Hematopoietic multipotent progenitor cell (in vitro differentiated cells): ENCODE results near the gene ZBBX. TPM values are rescaled to one million over a fixed set of nuclear protein-coding genes. Genes with fewer than 3 reads are reported as not detected.
"Not testable (repeated sequence)": the region's sequence is repeated elsewhere in the genome, so short reads cannot be mapped to it uniquely, and the experiment has no call there.

Experiments
- DNase-seq, 3 donors: peaks; one replicate each; pipeline ENCODE4 v3.0.0-alpha.2; 2011 to 2015; ENCODE audit warnings: low read depth in 2 of 3, low spot score in 2 of 3
- total RNA-seq: library from RNA; depleted of rRNA; stranded (reverse); fragments of >200 nt; gene quantifications from one replicate; pipeline ENCODE4 v1.2.3, GENCODE V29; 2012

The ZBBX gene, protein sequence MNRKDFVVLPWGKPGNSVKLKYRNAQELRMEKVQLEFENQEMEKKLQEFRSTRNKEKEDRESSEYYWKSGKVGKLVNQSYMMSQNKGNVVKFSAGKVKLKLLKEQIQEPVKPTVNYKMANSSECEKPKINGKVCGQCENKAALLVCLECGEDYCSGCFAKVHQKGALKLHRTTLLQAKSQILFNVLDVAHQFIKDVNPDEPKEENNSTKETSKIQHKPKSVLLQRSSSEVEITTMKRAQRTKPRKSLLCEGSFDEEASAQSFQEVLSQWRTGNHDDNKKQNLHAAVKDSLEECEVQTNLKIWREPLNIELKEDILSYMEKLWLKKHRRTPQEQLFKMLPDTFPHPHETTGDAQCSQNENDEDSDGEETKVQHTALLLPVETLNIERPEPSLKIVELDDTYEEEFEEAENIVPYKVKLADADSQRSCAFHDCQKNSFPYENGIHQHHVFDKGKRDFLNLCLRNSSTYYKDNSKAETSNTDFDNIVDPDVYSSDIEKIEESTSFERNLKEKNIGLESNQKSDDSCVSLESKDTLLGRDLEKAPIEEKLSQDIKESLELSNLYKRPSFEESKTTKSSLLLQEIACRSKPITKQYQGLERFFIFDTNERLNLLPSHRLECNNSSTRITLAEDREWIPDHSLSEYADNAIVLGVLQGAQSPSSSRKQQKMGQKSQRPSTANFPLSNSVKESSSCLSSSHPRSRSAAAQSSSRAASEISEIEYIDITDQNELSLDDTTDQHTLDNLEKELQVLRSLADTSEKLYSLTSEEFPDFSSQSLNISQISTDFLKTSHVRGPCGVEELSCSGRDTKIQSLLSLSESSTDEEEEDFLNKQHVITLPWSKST
- total RNA-seq = under 0.01 TPM

GRCh38 chr3:167380004-167380689 is at the start of gene ZBBX:
ZBBX (minus strand) TSS chr3:167380297; CDS start chr3:167372901, 7,396 bp downstream.
- DNase-seq = peak; percentile 61 to 92 (median 85)

DNA sequence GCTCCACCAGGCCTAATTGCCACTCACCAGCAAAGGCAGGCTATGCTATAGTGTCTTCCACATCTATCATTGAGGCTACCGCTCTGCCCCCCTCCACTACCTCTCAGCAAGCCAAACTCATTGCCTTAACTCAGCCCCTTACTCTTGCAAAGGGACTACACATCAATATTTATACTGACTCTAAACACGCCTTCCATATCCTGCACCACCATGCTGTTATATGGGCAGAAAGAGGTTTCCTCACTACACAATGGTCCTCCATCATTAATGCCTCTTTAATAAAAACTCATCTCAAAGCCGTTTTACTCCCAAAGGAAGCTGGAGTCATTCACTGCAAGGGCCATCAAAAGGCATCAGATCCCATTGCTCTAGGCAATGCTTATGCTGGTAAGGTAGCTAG is 46.9 kb upstream of the ZBBX start:
- not testable (repeated sequence) for DNase-seq

DNA sequence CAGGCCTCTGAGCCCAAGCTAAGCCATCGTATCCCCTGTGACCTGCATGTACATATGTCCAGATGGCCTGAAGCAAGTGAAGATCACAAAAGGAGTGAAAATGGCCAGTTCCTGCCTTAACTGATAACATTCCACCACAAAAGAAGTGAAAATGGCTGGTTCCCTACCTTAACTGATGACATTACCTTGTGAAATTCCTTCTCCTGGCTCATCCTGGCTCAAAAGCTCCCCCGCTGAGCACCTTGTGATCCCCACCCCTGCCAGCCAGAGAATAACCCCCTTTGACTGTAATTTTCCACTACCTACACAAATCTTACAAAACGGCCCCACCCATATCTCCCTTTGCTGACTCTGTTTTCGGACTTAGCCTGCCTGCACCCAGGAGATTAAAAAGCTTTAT is 42.3 kb upstream of the ZBBX start:
- not testable (repeated sequence) for DNase-seq

GRCh38 chr3:167409611-167410010 is 29.5 kb upstream of the ZBBX start:
- no peak for DNase-seq

DNA sequence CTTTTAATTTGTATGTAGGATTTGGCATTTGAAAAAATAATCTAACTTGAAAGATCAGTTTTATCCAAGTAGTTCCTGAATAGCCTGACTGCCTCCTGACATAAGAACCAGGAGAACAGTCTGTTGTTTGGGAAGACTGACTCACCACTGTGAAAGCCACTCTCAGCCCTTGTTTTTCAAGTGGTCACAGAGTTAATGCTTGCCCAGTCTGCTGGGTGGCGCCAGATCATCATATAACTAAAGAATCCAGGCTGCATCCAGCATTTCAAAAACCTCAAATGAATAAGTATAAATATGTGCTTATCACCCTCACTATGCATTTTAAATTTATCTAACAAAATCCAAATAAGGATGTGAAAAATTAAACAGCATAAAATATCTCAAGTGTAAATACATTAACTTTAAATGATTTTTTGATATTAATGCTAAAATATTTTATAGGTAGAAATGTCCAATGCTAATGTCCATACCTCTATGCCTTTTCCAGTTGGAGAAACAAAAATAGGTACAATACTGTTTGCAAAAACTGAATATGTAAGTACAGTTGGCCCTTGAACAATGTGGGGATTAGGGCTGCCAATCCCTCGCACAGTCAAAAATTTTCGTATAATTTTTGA is 26.9 kb upstream of the ZBBX start:
- DNase-seq = peak in 2 of 3 donors; percentile 62 to 85

GRCh38 chr3:167397826-167398225 is 17.7 kb upstream of the ZBBX start:
- DNase-seq = no peak

GRCh38 chr3:167396075-167396474 is 16.0 kb upstream of the ZBBX start:
- DNase-seq = no peak

DNA sequence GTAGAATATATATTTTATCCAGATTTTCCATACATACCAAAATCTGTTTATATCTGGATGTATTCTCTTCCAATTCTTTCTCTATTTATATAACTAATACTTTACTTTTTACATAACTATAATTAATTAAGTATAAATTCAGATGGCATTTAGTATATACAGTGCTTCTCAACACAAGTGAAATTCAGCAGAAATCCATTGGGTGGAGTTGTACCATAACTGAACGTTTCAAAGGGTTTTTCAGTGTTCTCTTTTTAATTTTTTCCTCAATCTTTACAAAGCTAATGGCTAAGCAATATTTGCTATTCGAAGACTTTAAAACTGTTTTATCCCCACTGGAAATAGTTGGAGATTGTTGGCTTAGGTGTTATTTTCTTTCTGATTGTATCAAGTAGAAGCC is 13.9 kb upstream of the ZBBX start:
- DNase-seq = peak in 1 of 3 donors; percentile 12

GRCh38 chr3:167382155-167382554 is 2.1 kb upstream of the ZBBX start:
- no peak for DNase-seq

DNA sequence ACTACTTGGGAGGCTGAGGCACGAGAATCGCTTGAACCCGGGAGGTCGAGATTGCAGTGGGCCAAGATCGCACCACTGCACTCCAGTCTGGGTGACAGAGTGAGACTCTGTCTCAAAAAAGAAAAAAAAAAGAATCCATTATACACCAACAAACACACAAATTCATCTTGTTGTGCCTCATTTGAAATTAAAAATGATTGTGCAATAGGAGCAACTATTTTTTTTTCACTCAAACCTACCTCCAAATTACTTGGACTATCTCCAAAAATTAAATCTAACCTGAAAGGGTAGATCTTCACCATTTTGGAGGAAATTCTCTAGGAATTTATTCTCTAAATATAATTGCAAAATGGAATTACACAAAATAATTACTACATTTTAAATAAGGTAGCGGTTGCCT is 4.6 kb downstream of the ZBBX start:
- DNase-seq = no peak

DNA sequence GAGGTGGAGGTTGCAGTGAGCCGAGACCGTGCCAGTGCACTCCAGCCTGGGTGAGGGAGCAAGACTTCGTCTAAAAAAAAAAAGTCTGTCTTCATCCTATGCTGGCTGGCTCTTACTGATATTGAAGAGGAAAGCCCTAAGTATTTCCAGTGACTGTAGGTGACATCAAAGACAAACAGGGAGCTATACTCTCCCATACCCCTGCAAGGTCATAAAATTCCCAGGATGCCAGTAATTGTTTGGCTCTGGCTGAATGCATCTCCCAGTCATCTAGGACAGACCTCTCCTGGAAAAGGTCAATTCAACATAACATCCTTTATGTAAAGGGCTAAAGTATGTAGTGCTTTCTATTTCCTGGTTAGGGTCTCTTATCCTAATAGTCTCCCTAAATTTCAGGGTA is 8.0 kb downstream of the ZBBX start:
- no peak for DNase-seq

DNA sequence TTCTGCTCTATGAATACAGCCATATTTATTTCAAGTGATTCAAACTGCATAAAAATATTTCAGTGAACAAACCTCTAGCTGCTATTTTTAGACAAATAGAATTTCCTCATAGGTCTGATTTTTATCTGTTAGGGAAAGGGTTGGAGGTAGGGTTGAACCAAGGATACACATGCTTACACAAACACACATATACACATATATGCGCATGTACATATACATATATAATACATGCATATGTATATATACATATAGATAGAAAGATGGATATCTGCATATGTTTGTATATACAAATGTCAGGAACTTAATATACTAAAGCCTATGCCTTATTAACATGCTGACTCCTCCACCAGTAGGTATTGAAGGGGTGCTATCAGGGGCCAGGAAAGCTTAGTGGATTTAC is 18.1 kb downstream of the ZBBX start:
- DNase-seq = no peak

GRCh38 chr3:167361306-167361705 is 18.8 kb downstream of the ZBBX start:
- no peak for DNase-seq

DNA sequence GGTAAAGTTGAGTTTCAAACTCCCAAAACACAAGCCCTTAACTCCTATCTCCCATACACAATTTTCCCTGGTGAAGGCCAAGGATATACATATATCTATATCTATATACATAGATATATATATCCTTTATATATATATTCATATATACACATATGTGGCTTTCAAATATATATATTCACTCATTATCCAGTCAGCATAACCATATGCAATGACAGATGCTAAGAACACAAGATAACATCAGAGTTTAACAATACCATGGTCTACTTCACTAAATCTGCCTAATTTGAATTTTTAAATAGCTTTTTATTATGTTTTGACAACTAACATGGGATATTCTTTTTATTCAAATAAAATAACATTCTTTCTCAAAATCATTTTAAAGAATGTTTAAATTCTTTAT is 24.7 kb downstream of the ZBBX start:
- no peak for DNase-seq

DNA sequence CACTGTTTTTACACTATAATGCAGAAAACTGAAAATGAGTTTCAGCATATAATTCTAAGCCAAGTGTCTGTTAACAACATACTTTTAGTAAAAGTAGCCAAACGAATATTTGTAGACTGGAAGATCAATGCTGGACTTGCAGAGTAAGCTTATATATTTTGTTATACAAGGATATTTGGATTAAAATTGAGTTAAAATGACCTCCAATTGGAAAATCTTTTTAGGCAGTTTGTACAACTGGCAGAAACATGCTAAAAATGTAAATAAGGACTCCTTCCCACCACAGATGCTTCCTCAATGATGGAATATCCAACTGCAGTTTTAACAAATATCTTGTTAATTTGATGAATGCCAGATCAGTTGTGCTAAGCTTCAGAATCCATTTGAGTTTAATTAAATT is 25.3 kb downstream of the ZBBX start:
- no peak for DNase-seq

DNA sequence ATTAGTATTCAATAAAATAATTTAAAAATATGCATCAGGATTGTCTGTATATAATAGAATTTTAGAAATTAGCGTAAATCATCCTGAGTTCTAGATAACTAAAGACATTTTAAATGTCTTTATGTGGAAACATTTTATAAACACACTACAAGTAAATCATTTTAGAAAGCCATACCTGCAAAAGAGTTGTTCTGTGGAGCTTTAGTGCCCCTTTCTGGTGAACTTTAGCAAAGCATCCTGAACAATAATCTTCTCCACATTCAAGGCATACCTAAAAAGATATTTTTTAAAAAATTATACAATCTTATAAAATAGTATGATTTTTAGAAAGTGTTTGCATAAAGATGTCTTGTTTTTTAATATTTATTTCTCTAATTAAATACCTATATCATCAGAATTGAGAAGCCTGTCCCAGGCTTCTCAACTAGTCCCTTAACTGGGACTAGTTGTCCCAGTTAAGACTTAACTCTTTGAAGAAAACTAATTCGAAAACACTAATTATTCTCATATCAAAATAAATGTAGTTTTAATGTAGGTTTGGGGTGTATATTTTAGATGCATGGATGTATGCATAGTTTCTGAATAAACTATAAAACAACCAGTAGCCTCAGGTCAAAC is 29.7 kb downstream of the ZBBX start:
- peak in 2 of 3 donors; percentile 20 to 63 for DNase-seq

GRCh38 chr3:167346171-167346570 is 33.9 kb downstream of the ZBBX start:
- no peak for DNase-seq

DNA sequence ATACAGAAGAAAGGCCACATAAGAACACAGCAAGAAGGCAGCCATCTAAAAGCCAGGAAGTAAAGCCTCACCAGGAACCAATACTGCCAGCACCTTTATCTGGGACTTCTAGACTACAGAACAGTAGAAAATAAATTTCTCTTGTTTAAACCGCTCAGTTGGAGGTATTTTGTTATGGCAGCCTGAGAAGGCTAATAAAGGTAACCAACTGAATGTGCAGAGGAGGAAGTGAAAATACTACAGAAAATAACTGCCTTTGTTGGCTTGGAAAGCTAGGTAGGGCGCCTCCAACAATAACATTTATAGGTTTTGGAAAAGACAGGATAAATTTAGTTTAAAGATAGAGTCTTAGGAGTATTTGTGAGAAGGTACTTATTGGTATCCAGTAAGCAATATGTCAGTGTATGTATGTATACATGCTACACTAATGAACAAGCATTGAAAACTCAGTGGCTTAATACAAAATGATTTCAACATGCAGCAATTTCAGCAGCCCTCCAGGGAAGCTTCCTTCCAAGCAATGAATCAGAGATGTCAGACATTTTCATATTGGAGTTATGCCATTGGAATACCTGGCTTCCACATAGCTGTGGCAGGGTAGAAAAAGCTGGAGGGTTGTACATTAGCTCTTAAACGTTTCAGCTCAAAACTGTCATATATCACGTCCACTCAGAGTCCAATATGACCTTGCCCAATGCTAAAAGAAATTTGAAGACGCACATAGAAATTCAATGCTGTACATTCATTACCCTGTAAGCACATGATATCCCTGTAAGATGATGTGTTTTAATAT is 48.9 kb downstream of the ZBBX start:
- no peak for DNase-seq

DNA sequence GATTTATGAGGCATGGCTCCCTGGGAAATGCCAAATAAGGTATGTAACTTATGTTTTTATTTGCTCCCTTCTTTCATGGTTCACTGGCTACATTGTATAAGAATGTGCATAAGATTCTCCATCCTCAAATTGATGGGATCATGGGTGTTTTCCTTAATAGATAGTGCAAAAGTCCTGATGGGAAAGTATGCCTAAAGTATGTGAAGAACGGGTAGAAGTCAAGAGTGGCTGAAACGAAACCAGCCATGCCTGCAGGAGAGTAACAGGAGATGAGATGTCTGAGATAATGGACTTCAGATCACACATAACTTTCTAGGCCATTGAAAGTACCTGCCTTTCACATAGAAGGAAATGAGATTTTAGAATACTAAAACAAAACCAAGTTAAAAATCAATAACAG is 56.5 kb downstream of the ZBBX start:
- no peak for DNase-seq
